NCI-H1436 (cell line): ENCODE results near the gene BACE2.
"Not testable (repeated sequence)": the region's sequence is repeated elsewhere in the genome, so short reads cannot be mapped to it uniquely, and the experiment has no call there.

Experiments used
- DNase-seq: peaks from one replicate; lab custom pipeline; 2025; lab: John Stamatoyannopoulos, UW

Gene BACE2

DNA sequence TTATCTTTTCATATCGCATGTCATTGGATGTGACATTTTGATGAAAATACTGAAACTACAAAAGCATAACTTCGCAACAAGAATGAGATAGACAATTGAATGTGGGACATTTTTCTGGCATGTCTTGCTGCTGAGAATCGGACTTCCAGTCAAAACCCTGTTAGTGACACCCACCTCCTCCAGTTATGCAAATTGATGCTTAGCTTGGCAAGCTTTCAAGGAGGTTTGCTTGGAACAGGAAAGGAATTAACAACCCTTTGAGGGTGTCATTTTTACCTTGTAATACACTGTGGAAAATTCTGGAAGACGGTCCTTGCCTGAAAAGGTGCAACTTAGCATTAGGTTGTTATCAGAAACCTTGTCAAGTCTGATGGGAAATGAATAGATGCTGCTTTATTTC lies 109.9 kb downstream of the BACE2 start:
- DNase-seq, result no peak

DNA sequence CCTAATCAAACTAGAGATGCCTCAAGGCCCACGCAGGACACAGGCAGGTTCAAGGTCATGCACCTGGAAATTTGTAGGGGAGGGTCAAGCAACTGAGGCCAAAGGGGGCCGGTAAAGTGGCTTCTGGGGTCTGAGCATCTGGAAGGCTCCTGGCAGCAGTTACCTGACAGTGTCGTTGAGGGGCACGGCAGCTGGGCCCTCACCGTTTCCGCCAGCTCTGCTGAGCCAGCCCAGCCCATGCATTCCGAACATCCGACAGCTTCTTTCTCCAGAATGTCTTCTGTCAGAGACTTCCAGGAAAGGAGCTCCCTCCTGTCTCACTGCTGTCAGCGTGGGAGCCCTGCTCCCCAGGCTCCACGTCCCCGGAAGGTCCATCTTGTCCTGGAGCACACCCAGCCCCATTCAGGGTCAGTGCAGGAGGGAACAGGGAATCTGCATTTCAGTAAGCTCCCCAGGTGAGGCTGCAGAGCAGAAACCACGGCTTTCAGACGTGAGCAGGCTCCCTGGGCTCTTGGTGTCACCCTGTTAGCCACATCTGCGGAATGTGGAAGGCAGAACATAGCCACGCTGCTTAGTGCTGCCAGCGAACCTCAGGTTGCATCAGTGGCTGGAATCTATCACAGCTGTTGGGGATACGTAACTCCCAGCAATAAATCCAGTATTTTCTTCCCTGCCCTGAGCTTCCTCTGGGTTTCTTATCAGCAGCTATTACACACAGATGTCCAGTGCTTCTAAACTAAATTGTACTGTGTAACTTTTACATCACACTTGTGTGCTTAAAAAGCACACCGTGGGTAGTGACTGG lies 112.4 kb downstream of the BACE2 start:
- DNase-seq, result no peak

DNA sequence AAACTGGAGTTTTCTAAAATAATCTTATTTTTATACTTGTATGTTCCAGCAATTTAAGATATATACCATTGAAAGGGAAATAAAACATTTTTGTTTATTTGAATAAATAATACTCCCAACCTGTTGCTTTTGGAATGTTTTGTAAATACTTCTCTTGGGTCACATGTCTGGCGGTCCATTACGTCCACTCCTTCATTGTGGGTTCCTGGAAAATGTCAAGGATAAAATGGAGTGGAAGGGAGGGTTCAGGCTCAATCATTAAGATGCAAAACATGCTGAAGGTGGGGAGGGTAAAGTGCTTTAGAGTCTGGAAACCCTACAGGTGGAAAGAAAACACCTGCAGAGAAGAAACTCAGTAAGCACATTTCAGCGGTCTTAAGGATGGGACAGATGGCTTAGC lies 114.5 kb downstream of the BACE2 start:
- DNase-seq, result no peak

DNA sequence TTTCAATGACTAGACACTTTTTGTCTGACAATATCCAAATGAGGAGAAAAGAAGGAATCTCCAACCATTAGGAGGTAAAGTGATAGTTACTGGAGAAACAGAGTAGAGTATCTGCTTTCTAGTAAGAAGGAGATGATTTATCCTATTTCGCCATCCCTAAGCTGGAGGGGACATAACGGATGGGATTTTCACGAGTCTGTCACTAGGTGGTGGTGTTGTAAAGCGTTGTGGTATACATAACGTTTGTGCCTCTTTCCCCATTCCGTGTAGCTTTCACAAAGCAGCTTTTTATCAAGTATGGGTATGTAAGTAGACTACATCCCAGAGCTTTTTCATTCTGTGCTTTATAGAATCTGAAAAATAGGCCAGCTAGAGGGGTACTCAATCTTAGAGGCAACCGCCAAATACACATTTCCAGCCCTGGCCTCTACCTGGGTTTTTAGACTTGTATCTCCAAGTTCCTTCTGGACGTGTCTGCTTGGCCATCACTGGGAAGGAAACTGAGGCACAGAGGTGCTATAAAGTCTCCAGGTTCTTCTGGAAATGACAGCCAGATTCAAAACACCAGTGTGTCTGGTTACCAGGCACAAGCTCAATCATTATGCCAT lies 115.4 kb downstream of the BACE2 start:
- DNase-seq, result peak; percentile 80

DNA sequence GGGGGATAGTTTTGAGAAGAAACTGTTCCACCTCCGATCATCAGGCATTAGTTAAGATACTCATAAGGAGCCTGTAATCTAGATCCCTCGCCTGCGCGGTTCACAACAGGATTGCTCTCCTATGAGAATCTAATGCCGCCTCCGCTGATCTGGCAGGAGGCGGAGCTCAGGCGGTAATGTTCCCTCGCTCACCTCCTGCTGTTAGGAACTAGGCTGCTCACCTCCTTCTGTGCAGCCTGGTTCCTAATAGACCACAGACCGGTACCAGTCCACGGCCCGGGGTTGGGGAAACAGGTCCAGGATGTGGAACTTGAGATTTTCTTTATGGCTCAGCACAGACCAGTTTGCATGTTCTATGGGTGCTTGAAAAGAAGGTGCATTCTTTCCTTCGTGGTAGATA lies 121.5 kb downstream of the BACE2 start:
- no peak for DNase-seq

DNA sequence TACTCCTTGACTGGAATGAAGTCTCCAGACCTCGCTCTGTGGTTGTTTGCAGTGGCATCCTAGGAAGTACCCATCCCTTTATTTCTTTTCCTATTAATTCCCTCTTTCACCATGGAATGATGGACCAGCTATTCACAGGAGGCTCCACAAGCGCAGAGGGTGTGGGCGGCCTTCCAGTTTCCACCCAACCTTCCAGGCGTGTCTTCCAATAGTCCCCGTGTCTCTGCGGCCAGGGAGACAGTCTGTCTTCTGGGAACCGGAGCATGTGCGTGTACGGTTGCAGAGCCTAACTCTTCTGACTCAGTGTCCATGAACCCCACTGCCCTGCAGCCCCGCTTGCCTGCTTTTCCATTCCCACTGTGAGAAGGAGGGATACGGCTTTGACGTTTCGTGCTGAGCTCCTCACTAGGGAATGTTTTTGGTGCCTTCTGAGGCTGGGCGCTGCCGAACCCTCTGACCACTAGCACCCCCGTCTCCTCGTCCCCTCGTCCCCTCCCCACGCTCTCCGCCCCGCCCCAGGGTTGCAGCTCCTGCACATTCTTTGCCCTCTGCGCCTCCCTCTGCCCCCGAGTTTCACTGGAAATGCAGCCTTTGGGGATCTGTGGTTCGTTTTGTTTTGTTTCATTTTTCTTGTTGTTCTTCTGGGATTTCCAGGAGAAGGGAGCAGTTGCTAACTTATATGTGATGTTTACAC lies 122.3 kb downstream of the BACE2 start:
- no peak for DNase-seq

DNA sequence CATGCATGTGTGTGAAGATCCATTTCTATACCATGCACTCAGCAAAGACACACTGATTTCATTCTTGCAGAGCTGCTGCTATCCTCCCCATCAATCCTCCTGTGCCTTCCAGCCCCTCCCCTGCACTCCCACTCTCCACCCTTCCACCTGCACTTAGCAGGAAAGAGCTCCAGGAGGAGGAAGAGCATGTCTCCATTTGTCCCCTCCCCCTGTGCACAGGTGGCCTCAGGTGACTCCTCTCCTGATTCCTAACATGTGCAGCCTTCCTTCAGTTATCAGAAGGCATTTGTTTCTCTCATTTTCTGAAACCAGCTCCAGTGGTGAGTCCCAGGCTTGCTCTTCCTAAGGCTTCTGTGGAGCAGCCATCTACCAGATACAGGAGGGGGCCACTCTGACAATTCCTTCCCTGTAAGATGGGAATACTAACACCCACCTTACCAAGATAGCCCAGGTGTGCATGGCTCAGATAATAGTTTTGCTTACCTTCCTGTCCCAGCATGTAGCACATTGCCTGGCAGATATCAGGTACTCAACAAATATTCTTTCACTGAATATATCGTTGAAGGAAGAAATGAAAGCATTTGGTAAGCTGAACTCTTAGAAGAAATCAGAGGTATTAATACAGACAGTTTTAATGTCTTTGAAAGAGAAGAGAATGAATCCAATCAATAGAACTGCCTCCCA lies 126.7 kb downstream of the BACE2 start:
- DNase-seq, result no peak

DNA sequence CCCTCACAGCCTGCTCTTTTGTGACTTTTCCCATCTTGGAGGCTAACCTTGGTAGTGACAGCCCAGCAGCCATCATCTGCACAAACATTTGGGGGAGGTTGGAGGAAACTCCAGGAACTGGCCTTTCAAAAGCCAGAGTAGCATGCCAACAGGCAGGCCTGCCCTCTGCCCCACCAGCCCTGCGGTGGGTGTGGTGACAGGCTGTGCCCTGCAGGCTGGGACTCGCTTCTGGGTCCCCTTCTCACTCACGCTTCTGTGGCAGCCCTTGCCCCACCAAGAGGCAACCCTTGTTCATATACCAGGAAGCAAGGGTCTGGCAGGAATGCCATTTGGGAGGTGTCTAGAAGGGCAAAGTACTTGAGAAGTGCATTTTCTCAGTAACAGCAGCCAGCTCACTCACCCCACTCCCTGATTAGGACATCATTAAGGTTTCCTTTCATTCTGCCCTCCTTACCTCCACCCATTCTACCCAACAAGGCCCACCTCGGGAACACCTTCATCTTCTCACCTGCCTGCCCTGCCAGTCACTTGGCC lies 127.8 kb downstream of the BACE2 start:
- no peak for DNase-seq

DNA sequence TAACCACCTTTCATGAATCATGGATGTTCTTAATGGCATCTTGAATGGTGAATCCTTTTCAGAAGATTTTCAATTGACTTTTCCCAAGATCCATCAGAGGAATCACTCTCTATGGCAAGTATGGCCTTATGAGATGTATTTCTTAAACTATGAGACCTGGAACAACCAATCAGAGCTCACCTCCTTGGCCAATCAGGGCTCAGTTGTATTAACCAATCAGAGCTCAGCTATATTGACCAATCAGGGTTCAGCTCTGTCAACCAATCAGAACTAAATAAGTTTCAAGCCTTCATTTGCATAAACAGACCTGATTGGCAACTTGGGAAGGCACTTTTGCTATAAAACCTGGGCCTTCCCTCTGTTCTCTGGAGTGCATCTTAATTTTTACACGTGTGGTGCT lies 135.0 kb downstream of the BACE2 start:
- no peak for DNase-seq

DNA sequence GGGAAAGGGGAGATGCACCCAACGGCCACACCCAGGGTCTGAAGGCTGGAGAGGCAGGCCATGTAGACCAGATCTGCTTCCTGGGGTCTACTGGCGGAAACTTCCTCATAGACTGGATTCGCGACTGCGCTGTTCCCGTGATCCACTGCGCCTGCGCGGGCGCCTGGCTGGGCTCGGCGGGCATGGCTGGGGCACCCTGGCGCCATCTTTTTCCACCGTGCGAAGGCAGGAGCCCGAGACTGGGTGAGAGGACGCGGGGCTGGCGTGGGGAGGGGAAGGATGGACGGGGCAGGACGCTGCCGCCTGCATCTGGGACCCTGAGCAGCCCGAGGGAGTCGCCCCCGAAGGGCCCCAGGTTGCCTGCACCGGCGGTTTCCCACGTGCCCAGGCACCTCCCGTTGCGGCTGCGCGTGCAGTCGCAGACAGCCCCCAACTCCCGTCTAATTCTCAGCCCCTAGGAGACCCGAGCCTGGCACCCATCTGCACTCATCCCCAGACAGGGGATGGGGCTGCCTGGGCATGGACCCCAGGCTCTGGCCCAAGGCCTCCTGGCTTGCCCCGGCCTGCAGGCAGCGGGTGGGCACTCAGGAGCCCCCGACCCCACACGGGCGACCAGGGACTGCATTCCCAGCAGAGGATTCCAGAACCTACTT lies 136.2 kb downstream of the BACE2 start:
- no peak for DNase-seq

DNA sequence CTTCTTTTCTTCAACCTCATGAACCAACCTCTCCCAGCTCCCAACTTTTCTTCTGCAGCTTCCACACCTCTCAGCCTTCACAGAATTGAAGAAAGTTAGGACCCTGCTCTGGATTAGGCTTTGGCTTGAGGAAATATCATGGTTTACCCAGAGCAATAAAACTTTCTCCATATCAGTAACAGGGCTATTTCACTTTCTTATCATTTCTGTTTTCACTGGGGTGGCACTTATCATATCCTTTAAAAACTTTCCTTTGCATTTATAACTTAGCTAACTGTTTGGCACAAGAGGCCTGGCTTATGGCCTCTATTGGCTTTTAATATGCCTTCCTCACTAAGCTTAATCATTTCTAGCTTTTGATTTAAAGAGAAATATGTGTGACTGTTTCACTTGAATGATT lies 139.3 kb downstream of the BACE2 start:
- DNase-seq, result no peak

DNA sequence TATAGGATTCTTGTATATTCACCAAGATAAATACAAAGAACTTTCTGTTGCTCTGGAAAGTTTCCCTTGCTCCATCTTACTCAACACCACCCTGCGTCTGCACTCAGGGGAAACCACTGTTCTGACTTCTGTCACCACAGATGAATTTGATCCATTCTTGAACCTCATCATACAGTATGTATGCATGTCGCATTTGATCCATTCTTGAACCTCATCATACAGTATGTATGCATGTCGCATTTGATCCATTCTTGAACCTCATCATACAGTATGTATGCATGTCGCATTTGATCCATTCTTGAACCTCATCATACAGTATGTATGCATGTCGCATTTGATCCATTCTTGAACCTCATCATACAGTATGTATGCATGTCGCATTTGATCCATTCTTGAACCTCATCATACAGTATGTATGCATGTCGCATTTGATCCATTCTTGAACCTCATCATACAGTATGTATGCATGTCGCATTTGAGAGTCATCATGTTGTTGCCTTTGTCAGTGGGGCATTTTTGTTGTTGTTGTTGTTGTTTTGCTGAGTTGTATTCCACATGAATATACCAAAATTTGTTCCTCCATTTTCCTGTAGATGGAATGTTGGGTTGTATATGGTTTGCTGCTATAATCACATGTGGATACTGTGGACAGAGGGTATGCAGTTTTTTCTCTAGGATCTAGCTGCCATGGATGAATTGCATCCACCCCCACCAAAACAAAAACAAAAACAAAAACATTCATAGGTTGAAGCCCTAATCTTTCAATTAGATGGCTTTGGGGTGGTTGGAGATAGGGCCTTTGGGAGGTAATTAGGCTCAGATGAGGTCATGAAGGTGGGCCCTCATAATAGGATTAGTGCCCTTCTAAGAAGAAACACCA lies 145.6 kb downstream of the BACE2 start:
- DNase-seq, result not testable (repeated sequence)

DNA sequence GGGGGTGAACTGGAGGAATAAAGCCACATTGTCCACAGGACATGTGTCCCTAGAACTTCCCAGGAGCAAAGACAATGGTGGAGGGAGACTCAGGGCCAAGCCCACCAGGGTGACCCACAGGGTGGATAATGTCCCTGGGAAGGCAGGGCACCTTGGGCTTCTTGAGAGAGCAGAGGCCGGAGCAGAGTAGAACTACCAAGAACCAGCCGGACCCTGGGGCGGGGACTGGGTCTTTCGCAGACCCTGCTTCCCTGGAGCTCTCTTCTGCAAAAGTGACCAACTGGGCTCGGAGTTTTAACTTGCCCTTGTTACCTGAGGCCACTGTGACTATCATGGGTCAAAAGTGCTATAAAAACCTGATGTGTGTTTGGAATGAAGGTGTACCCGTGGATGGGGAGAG lies 147.8 kb downstream of the BACE2 start:
- DNase-seq, result no peak

DNA sequence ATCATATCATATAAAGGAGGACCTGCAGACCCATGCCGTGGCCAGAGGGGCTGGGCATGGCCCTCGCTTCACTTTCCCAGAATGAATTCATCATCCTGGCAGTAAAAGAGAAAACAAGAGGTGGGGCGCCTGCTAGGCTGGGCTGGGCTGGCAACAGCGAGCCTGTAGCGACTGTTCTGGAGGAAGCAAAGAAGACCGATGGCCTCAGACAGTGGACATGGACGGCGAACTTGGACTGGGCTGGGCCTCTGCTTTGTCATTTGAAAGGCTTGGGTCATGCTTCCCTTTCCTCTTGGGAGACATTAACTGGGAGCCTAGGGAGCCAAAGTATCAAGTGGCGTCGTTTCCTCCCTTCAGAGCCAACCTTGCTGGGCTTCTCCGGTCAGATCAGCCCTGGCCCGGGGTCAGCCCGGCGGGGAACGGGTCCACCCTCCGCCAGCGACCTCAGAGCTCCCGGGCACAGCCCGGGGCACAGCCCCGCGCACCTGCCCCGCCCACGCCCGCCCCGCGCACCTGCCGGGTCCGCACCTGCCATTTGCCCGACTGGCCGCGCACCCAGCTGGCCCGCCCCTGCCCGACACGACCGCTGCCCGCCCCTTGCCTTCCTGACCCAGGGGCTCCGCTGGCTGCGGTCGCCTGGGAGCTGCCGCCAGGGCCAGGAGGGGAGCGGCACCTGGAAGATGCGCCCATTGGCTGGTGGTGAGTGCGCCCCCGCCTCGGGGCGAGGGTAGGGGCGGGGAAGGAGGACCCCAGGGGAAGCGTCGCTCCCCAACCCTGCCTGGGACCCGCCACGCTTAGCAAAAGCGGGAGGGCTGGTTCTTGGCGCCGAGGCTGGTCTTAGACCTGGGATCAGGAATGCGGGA lies 148.5 kb downstream of the BACE2 start, which contains the start of gene FAM3B:
TSS of gene FAM3B (plus strand) at position 602 of the 863 bp plus-strand sequence. CDS start at position 681, 79 bp downstream.
- DNase-seq, result peak; percentile 30

DNA sequence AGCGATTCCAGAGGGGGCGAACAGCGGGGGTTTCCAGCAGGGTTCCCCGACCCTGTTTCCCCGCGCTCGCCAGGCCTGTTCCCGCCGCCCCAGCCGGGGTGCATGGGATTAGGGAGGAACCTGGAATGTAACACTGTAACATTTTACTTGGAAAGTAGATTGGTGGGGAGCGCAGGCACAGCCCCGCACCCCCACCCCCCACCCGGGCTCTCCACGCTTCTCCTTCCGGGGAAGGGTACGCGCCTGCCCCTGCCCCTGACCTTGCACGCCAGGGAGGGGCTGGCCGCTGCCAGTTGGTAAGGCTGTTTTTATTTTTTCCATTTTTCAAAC lies 149.1 kb downstream of the BACE2 start:
- no peak for DNase-seq

DNA sequence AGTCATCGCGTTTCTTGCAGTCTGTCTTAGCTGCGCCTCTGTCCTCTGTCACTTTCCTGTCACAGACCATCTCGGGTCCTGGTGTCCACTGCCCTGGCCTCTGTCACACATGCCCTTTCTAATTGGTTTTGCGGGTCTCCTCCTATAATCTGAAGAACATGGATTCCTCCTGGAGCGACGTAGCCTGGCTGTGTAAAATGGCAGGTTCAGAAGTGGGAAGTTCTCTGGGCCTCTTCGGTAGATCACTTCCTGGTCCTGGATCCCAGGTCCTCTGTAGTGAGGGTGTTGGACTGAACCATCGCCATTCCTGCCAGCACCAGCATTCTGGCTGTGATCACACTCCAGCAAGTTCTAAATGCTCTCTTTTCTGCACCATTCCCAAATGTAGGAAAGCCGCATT lies 149.5 kb downstream of the BACE2 start:
- DNase-seq, result no peak

DNA sequence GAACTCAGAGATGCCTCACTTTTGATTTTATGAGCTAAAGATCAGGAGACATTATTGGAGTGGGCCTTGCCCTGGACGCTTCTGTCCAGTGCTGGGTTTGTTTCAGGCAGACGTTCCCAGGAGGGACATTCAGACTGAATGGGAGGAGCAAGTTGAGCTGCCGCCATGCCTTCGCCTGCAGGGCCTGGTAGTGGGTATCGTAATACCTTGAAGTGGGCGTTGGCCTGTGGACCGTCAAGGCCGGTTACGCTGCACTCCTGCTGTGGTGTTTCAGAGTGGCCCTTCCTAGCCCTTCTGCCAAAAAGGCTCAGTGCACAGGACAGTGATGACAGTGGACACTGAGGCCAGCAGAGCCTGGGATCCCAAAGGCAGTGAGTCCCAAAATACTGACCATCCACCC lies 150.3 kb downstream of the BACE2 start:
- DNase-seq, result no peak

DNA sequence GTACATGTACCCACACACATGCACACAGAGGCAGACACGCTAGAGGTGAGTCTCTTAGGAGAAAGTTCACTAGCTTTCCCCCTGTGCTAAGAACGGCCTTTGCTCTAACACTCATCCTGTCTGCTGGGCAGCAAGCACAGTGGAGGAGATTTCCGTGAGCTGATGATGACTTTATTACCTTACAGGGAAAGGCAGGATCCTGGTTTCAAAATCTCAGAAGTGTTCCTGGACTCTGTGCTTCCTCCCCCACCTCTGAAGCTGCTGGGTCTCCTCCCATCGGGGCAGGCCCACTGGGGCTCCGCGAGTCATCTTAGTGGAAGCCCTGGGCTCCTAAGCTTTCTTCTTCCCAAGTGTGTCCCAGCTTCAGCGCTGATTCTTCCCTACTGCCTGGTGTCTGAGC lies 151.3 kb downstream of the BACE2 start:
- no peak for DNase-seq

DNA sequence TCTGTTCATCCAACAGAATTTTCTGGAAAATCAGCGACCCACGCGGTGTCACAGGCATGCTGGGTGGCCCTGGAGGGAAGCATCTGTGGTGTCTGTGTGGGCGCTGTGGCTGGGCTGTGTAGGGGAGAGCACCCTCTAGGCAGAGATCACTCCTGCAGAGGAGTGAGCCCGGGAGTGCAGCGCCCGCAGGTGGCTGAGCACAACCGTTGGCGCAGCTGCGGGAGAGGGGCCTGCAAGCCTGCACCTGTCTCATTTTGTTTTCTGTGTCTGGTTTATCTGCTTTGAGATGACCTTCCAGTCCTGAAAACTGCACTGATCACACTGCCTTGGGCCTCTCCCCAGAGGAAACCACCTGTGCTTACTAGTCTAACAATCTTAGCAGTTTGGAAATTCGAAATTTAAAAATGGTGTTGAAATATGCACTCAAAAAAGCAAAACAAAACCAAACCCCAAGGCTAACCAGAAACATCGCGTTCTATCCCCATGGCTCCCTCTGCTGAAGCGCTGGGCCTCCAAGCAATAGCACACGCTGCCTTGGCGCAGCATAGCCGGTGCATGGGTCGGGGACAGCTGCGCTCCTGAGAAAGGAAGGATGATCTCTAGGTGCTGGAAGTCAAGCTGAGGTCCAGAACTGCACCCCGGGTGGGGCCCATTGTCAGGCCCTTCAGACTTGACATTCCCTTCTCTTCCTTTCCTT lies 153.4 kb downstream of the BACE2 start:
- DNase-seq, result peak; percentile 52
